Urothelium cell line (cell line): ENCODE data around the gene FLNA.
"Not testable (repeated sequence)": the region's sequence is repeated elsewhere in the genome, so short reads cannot be mapped to it uniquely, and the experiment has no call there.

Experiments used
- DNase-seq: peaks from one replicate; pipeline ENCODE4 v3.0.0; 2011; ENCODE audit warnings: low spot score, mixed read lengths
- FAIRE-seq: peaks from 2 replicates; lab custom pipeline; 2011; peaks lifted over from hg19 to GRCh38; lab: Jason Lieb, UNC

FLNA gene

DNA sequence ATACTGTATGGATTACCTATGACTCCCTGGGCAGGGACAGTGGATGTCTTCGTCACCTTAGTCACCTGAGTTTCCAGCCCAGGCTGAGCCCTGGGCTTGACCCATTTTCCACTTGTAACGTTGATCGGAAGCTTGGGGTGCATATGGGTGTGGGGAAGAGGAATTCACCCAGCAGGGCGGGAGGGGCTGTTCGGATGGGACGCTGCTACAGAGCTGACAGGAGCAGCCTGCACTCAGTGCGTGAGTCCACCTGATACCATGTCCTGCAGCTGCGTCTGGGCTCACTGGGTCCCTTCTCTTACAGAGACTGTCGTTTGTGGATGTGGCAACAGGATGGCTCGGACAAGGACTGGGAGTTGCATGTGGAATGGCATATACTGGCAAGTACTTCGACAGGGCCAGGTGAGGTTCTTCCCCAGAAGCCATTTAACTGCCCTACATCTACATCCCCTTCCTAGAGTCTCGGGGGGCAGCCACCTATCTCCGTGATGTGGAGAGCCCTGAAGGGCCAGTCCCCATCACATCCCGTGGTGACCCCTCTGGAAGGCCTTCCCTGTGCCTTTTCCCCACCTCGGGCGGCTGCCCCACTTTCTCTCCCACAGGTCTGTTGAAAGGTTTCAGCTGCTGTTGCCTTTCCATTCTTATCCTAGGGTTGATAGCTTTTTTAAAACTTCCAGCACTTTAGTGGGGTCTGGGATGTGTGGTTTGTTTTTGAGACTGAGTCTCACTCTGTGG, 65.2 kb downstream of the FLNA start:
- DNase-seq (no peak), FAIRE-seq (no peak)

DNA sequence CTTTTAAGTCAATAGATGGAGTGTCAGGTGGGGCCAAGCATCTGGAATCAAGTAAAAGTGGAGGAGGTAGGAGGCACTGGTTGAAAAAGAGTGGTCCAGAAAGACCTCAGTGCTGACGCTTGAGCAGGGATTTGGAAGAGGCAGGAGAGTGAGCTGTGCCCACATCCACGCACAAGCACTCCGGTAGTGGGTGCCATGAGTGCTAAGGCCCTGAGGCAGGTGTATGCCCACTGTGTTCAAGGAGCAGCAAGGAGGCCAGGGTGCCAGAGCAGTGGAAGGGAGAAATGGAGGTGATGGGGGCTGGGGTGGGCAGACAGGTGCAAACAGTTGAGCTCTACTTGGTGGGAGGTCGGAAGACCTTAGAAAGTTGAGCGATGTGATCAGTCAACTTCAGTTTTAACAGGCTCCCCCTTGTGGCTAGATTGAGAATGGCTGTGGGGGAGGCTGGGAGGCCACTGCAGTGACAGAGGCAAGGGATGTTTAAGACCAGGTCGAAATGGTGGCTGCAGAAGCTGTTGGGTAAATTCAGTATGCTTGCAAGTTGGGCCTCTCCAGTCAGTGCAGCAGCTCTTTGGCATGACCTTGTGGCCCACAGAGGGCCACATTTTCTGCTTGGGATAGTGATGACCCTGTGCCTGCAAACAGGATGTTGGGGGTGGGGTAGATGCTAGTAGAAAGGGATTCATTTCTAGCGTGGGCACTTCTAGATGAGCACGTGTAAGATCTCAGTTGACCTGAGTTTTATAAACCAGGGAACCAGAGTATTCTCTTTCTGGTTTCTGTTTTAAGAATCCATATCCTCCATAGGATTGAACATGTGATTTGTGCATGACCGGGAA, 66.1 kb downstream of the FLNA start:
- FAIRE-seq (no peak), DNase-seq (peak; percentile 54)

DNA sequence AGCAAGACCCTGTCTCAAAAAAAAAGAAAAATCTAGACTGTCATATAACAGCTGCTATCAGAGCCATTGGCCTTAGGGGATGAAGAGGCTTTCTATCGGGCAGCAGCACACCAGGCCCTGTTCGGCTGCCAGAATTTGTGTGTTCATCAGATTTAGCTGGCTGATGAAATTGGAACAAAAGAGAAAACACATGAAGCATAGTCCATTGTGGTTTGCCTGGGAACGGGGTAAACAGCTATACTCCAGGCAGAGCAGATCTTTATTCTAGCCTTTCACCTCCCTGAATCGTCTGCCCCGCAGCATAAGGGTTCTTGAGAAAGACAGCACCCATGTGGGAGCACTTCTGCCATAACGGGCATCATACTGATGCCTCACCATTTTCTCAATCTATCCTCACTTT, 67.2 kb downstream of the FLNA start:
- DNase-seq (no peak), FAIRE-seq (no peak)

DNA sequence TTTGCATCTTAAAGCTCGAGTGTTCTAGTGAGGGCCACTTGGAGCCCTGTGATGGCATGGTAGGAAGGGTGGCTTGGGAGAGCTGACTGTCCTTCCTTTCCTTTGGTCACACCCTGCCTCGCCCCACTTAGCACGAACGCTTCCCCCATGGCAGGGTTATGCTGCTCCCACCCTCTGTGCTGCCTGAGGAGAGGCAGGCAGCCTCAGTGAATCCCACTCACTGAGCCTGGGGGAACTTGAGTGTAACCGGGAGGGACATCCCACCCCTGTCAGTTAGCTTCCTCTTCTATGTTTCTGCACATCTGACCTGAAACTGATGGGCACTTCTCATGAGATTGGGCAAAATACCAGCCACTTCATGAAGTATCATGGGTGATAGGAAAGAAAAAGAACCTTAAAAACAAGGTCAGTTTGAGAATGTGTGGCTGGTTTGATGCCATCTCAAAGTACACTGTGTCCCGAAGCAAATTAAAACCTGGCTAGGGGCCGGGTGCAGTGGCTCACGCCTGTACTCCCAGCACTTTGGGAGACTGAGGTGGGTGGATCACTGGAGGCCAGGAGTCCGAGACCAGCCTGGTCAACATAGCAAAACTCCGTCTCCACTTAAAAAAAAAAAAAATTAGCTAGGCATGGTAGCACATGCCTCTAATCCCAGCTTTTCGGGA, 68.8 kb downstream of the FLNA start:
- DNase-seq (no peak), FAIRE-seq (no peak)

GRCh38 chrX:154304846-154305245, 69.6 kb downstream of the FLNA start:
- FAIRE-seq (no peak), DNase-seq (no peak)

DNA sequence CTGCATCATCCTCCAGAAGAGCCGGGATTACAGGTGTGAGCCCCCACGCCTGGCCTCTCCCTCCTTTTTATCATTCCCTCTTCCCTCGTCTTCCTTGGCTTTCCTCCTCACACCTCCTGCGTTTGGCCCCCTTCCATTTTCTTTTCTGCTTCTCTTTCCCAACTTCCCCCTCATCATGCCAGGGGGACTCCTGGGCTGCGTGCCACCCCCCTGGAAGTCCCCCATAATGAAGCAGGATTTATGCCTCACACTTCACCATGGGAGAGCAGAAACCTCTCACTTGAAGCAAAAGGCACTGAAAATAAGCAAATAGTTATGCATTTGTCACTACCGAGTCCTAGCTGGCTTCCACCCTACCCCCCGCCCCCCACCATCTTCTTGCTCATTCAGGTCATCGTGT, 71.0 kb downstream of the FLNA start:
- FAIRE-seq (no peak), DNase-seq (no peak)

DNA sequence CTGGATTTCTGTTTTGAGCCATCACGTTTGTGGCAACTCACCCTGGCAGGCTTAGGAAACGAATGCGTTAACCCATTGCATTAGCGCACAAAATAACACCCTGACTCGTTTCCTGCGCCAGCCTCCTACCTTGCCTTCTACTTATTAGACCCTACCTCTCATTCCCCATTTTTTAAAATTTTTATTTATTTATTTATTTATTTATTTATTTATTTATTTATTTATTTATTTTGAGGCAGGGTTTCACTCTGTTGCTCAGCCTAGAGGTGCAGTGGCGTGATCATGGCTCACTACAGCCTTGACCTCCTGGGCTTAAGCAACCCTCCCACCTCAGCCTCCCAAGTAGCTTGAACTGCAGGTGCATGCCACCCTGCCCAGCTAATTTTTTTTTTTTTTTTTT, 71.4 kb downstream of the FLNA start:
- not testable (repeated sequence) for FAIRE-seq, DNase-seq

DNA sequence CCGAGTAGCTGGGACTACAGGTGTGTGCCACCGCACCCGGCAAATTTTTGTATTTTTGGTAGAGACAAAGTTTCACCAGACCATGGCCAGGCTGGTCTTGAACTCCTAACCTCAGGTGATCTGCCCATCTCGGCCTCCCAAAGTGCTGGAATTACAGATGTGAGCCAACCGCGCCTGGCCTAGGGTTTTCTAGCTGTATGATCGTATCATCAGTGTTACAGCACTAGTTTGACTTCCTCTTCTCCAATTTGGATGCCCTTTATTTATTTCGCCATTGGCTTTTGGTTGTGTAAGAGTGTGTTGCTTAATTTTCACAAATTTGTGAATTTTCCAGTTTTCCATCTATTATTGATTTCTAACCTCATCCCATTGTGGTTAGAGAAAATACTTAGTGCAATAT, 73.6 kb downstream of the FLNA start:
- no peak for DNase-seq
- FAIRE-seq, result no peak
